Measurements from ENCODE around the gene TMEM86A. TPM values are rescaled to one million over a fixed set of nuclear protein-coding genes. Genes with fewer than 3 reads are reported as not detected.

Gene TMEM86A
- total and polyA plus RNA-seq, 11 donors: 2.3 to 13.1 (median 4.7) TPM

DNA sequence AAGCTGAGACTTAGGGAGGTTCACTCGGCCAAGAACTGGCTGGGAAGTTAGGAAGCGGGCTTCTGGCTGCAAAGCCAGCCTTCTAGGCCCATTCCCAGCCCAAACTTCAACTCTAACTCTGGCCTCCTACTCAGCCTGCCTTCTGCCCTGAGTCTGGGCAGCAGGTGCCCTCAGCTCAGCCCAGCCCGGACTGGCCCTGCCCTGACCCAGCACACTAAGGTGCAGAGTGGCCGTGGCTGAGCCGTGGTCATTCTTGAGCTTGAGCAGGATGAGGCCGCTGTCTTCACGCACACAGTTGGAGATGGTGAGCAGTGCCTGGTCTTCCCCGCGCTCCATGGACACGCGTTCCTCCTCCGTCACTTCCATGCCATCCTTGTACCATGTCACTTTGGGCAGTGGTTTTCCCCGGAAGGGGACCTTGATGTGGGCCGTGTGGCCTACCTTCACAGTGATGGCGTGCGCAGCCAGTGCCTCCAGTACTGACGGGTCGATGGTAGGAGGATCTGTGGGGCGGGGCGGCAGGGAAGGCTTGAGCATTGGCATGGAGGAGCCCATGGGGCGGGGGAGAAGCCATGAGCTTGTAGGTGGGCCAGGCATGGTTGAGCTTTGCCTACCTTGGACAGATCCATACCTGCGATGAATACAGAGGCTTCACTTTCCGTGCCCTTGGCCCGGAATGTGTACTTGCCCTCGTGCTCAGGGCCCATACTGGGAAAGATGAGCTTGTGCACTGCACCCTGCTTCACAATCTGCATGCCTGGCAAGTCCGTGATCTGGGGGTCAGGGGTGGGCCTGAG is 15.3 kb downstream of the TMEM86A start:
- H3K27ac ChIP-seq: no peak overlapping the region
- DNase-seq: no peak
- no peaks in the 10 kb centered on the region for H3K9me3 ChIP-seq
- intact Hi-C loops (cut with DNase I): no loop called here
- no peaks in the 10 kb centered on the region for H3K27me3 ChIP-seq
- no peak for ATAC-seq
- no peaks in the 10 kb centered on the region for H3K4me1 ChIP-seq
- TF ChIP-seq POLR2A (IDR thresholded peaks at IDR 0.05): no peak
- no peak for TF ChIP-seq CTCF (IDR thresholded peaks at IDR 0.05)
- H3K36me3 ChIP-seq: no peaks in the 10 kb centered on the region
- no peak overlapping the region for H3K4me3 ChIP-seq
- 93 to 95% (median 94%) methylated on average over 21 to 26 of the region's 26 CpGs for WGBS, 4 donors

DNA sequence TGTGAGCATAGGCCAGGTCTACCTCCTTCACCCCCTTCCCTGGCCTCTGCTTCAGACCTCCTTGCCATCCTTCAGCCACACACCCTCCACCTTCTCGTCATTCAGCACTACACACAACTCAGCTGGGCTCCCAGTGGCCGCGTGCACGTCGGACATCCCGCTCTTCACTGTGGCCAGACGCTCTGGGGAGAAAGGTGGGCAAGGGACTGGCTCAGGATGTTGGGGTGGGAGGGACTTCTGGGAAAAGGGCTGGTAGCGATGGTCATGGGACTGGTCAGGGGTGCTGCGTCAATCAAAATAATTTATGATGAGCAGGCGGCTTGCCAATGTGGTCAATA is 15.8 kb downstream of the TMEM86A start:
- Histone ChIP-seq H3K36me3 (no peaks in the 10 kb centered on the region), H3K27me3 (no peaks in the 10 kb centered on the region), H3K4me1 (no peaks in the 10 kb centered on the region), H3K9me3 (no peaks in the 10 kb centered on the region), H3K4me3 (no peak overlapping the region), H3K27ac (no peak overlapping the region)
- TF ChIP-seq CTCF (IDR thresholded peaks at IDR 0.05) (no peak), POLR2A (IDR thresholded peaks at IDR 0.05) (no peak)
- DNase-seq (no peak), ATAC-seq (no peak)
- 84 to 90% (median 86%) methylated on average over 10 of the region's 10 CpGs for WGBS, 4 donors
- intact Hi-C loops (cut with DNase I): no loop called here

- DNase-seq (no peak), ATAC-seq (no peak)
- no peaks in the 10 kb centered on the region for H3K9me3 ChIP-seq
- no peaks in the 10 kb centered on the region for H3K36me3 ChIP-seq
- no peak overlapping the region for H3K4me3 ChIP-seq
- no peak overlapping the region for H3K27ac ChIP-seq
- H3K4me1 ChIP-seq: peaks cover 0 to 2% (median under 1%) of the 10 kb centered on the region in 12 donors
- 73 to 88% (median 79%) methylated on average over 7 of the region's 7 CpGs for WGBS, 4 donors
- H3K27me3 ChIP-seq: no peaks in the 10 kb centered on the region
- intact Hi-C loops (cut with DNase I): no loop called here
- TF ChIP-seq POLR2A (IDR thresholded peaks at IDR 0.05) (no peak), CTCF (IDR thresholded peaks at IDR 0.05) (no peak)
Measured at GRCh38 chr11:18715476-18715875, 16.9 kb downstream of the TMEM86A start.

GRCh38 chr11:18720091-18720807 is 21.7 kb downstream of the TMEM86A start:
- no peaks in the 10 kb centered on the region for H3K9me3 ChIP-seq
- H3K36me3 ChIP-seq: no peaks in the 10 kb centered on the region
- DNase-seq (no peak), ATAC-seq (no peak)
- H3K4me1 ChIP-seq: peaks cover 0 to 22% (median 8%) of the 10 kb centered on the region in 12 donors
- no peaks in the 10 kb centered on the region for H3K27me3 ChIP-seq
- TF ChIP-seq CTCF (IDR thresholded peaks at IDR 0.05): no peak
- no peak for TF ChIP-seq POLR2A (IDR thresholded peaks at IDR 0.05)
- intact Hi-C loops (cut with DNase I): loop anchor here in 7 of 10 donors (5.0 to 10.0 kb wide), 4 partner anchors 83 to 185 kb away; partner anchors contain the start of genes UEVLD (in 3 of the 7) and SPTY2D1 (in 1 of the 7)
- WGBS, 4 donors: 91 to 94% (median 93%) methylated on average over 5 of the region's 5 CpGs
- peak overlapping the region in 6 of 12 donors; percentile 63 to 89 (median 68) for H3K4me3 ChIP-seq
- peak overlapping the region in 2 of 12 donors; percentile 10 to 79 for H3K27ac ChIP-seq

All from heart left ventricle (tissue), 16 donors.